OCI-LY1 (cell line): Measurements from ENCODE around the gene AQP11.

ENCODE experiments used
- H2AFZ ChIP-seq: fragments of 200-600 bp; sonication (generic), shearing (Covaris generic); 2 replicates; pipeline ENCODE4 v1.6.0; 2014; ENCODE audit warnings: antibody characterized with exemption, mild to moderate bottlenecking, low read length
- H3F3A ChIP-seq: fragments of 200-600 bp; sonication (generic), shearing (Covaris generic); 2 replicates; pipeline ENCODE4 v1.6.0; 2014; ENCODE audit warnings: mild to moderate bottlenecking, antibody characterized with exemption, low read length, moderate library complexity; ENCODE audit not compliant: insufficient read depth
- H3K27ac ChIP-seq: fragments of 200-600 bp; sonication (generic); 2 replicates; pipeline ENCODE4 v1.5.1; 2014; ENCODE audit warnings: low read length, mixed run types, mild to moderate bottlenecking, low read depth; ENCODE audit not compliant: poor library complexity, severe bottlenecking
- H3K27me3 ChIP-seq: fragments of 200-600 bp; sonication (generic); 2 replicates; pipeline ENCODE4 v1.6.0; 2014; ENCODE audit warnings: antibody characterized with exemption, mild to moderate bottlenecking, low read length, moderate library complexity; ENCODE audit not compliant: insufficient read depth
- H3K36me3 ChIP-seq: fragments of 200-600 bp; sonication (generic); 2 replicates; pipeline ENCODE4 v1.6.1; 2014; ENCODE audit warnings: mild to moderate bottlenecking, antibody characterized with exemption, low read length, moderate library complexity, mixed read lengths; ENCODE audit not compliant: insufficient read depth
- H3K4me1 ChIP-seq: fragments of 200-600 bp; sonication (generic); 2 replicates; pipeline ENCODE4 v1.5.1; 2014; ENCODE audit warnings: mild to moderate bottlenecking, low read length, moderate library complexity; ENCODE audit not compliant: insufficient read depth, severe bottlenecking
- H3K4me2 ChIP-seq: fragments of 200-600 bp; sonication (generic), shearing (Covaris generic); 2 replicates; pipeline ENCODE4 v1.6.1; 2014; ENCODE audit warnings: low read length
- H3K4me3 ChIP-seq: fragments of 200-600 bp; sonication (generic); 2 replicates; pipeline ENCODE4 v1.5.1; 2014; ENCODE audit warnings: low read length, low read depth, mild to moderate bottlenecking, mixed read lengths; ENCODE audit not compliant: poor library complexity, severe bottlenecking
- H3K79me2 ChIP-seq: fragments of 200-600 bp; shearing (Covaris generic); 2 replicates; pipeline ENCODE4 v1.6.1; 2016; ENCODE audit warnings: mixed run types, low read length, mixed read lengths; ENCODE audit not compliant: insufficient read depth
- H3K9ac ChIP-seq: fragments of 200-600 bp; sonication (generic), shearing (Covaris generic); 2 replicates; pipeline ENCODE4 v1.6.1; 2014; ENCODE audit warnings: mild to moderate bottlenecking, low read length, mixed read lengths
- H3K9me2 ChIP-seq: fragments of 200-600 bp; sonication (generic), shearing (Covaris generic); 2 replicates; pipeline ENCODE4 v1.6.1; 2014; ENCODE audit warnings: low read depth, mild to moderate bottlenecking, low read length, mixed read lengths
- H3K9me3 ChIP-seq: fragments of 200-600 bp; shearing (Covaris generic); 2 replicates; pipeline ENCODE4 v1.6.1; 2014; ENCODE audit warnings: low read length, mixed read lengths
- H4K20me1 ChIP-seq: fragments of 200-600 bp; sonication (generic), shearing (Covaris generic); 2 replicates; pipeline ENCODE4 v1.6.0; 2016; ENCODE audit warnings: mild to moderate bottlenecking, low read length; ENCODE audit not compliant: insufficient read depth
- EZH2 ChIP-seq: fragments of 200-600 bp; sonication (generic), shearing (Covaris generic); IDR thresholded peaks from 2 replicates; pipeline ENCODE4 v1.8.0; 2017; ENCODE audit warnings: borderline replicate concordance, mixed run types, mild to moderate bottlenecking, antibody characterized with exemption, low read length, moderate library complexity, mixed read lengths
- TF ChIP-seq, protein P1 (sequence below): fragments of 200-600 bp; sonication (generic), shearing (Covaris generic); IDR thresholded peaks from 2 replicates; pipeline ENCODE4 v1.5.1; 2017; ENCODE audit warnings: mild to moderate bottlenecking, antibody characterized with exemption, low read length, moderate library complexity, mixed read lengths

Gene AQP11

DNA sequence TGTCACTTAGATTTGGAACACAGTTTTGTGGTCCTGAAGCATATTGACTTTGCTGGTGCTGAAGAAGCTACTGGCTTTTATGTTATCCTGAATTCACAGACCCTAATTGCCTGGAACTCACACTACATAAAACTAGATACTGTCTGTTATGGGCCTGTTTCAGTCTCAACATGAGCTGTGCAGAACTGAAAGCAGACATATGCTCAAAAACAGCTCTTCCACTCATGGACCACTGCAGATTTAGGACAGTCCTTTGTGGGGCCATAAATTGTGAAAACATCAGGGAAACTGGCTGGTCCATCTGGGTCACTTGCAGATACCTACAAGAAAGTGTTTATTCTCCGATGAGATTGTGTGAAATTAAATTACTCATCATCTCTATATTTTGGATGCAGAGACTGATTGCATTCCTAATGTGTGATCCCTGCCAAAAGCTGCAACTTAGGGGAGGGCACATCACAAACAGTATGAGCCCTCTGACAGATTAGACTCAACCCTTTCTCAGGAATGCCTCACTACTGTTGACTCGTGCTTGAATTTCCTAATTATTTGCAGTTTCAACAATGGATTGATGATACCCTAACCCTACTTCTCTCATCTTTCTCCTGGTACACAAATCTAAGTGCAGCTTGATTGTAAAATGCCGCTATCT lies 58.0 kb downstream of the AQP11 start:
- Histone ChIP-seq H3K27ac (no peak overlapping the region), H3K27me3 (no peaks in the 10 kb centered on the region), H3K4me1 (peaks cover 5% of the 10 kb centered on the region), H4K20me1 (no peaks in the 10 kb centered on the region), H2AFZ (no peak overlapping the region), H3K9me3 (no peaks in the 10 kb centered on the region), H3K9ac (no peak overlapping the region), H3K36me3 (no peaks in the 10 kb centered on the region), H3K4me3 (no peak overlapping the region), H3K79me2 (no peaks in the 10 kb centered on the region), H3K4me2 (no peak overlapping the region), H3F3A (no peaks in the 10 kb centered on the region), H3K9me2 (no peaks in the 10 kb centered on the region)
- no peak for TF ChIP-seq EZH2
- TF ChIP-seq, protein P1, sequence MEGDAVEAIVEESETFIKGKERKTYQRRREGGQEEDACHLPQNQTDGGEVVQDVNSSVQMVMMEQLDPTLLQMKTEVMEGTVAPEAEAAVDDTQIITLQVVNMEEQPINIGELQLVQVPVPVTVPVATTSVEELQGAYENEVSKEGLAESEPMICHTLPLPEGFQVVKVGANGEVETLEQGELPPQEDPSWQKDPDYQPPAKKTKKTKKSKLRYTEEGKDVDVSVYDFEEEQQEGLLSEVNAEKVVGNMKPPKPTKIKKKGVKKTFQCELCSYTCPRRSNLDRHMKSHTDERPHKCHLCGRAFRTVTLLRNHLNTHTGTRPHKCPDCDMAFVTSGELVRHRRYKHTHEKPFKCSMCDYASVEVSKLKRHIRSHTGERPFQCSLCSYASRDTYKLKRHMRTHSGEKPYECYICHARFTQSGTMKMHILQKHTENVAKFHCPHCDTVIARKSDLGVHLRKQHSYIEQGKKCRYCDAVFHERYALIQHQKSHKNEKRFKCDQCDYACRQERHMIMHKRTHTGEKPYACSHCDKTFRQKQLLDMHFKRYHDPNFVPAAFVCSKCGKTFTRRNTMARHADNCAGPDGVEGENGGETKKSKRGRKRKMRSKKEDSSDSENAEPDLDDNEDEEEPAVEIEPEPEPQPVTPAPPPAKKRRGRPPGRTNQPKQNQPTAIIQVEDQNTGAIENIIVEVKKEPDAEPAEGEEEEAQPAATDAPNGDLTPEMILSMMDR = no peak

DNA sequence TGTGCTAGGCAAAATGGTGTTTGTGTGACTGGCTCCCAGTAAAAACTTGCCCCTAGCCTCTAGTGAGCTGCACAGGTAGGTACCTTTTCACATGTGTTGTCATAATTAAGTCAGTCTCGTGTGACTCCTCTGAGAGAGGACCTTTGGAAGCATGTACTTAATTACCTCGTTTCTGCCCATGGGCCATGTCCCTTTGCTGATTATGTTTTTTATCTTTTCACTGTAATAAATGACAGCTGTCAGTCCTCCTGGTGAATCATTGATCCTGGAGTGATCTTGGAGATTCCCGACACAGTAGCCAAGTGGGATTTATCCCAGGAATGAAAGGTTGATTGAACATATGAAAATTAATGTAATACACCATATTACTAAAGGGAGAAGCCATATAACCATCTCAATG lies 60.4 kb downstream of the AQP11 start:
- no peaks in the 10 kb centered on the region for H3K9me3 ChIP-seq
- H4K20me1 ChIP-seq = no peaks in the 10 kb centered on the region
- no peaks in the 10 kb centered on the region for H3K9me2 ChIP-seq
- no peaks in the 10 kb centered on the region for H3K36me3 ChIP-seq
- H3K9ac ChIP-seq = no peak overlapping the region
- no peaks in the 10 kb centered on the region for H3K79me2 ChIP-seq
- H3K4me3 ChIP-seq = no peak overlapping the region
- TF ChIP-seq EZH2 = no peak
- TF ChIP-seq, protein P1 = no peak
- H3K4me1 ChIP-seq = no peaks in the 10 kb centered on the region
- no peaks in the 10 kb centered on the region for H3K27me3 ChIP-seq
- H2AFZ ChIP-seq = no peak overlapping the region
- H3K27ac ChIP-seq = no peak overlapping the region
- H3K4me2 ChIP-seq = no peak overlapping the region
- H3F3A ChIP-seq = no peaks in the 10 kb centered on the region

DNA sequence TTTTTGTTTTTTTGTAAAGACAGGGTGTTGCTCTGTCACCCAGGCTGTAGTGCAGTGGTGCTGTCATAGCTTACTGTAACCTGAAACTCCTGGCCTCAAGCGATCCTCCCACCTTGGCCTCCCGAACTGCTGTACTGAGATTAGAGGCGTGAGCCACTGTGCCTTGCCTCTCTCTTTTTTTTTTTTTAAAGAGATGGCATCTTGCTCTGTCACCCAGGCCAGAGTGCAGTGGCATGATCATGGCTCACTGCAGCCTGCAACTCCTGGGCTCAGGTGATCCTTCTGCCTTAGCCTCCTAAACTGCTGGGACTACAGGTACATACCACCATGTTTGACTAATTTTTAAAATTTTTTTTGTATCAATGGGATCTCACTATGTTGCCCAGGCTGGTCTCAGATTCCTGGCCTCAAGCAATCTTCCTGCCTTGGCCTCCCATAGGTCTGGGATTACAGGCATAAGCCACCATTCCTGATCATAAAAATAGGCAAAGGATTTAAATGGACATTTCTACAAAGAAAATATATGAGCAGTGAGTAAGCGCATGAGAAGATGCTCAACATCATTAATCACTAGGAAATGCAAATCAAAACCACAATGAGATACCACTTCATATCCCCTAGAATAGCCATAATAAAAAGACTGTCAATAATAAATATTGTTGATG lies 65.1 kb downstream of the AQP11 start:
- Histone ChIP-seq H3K27me3 (no peaks in the 10 kb centered on the region), H3K27ac (no peak overlapping the region), H3K79me2 (no peaks in the 10 kb centered on the region), H3K4me3 (no peak overlapping the region), H3K4me2 (no peak overlapping the region), H3K9me3 (no peaks in the 10 kb centered on the region), H3F3A (no peaks in the 10 kb centered on the region), H3K9ac (no peak overlapping the region), H2AFZ (no peak overlapping the region), H3K4me1 (no peaks in the 10 kb centered on the region), H4K20me1 (no peaks in the 10 kb centered on the region), H3K36me3 (no peaks in the 10 kb centered on the region), H3K9me2 (no peaks in the 10 kb centered on the region)
- TF ChIP-seq EZH2 = no peak
- TF ChIP-seq, protein P1 = no peak
